Measurements from ENCODE around the gene ITPRIPL2.

The ITPRIPL2 gene

GRCh38 chr16:19123535-19124178 lies 9.9 kb downstream of the ITPRIPL2 start:
- DNase-seq = no peak

GRCh38 chr16:19126300-19126699 lies 12.5 kb downstream of the ITPRIPL2 start:
- no peak for DNase-seq

- peak; percentile 75 for DNase-seq
Measured at GRCh38 chr16:19127205-19127604, 13.4 kb downstream of the ITPRIPL2 start.

GRCh38 chr16:19127674-19128131 lies 13.9 kb downstream of the ITPRIPL2 start:
- DNase-seq = peak; percentile 72

- no peak for DNase-seq
Measured at GRCh38 chr16:19128454-19129200, 14.9 kb downstream of the ITPRIPL2 start.

GRCh38 chr16:19130385-19130784 lies 16.6 kb downstream of the ITPRIPL2 start:
- DNase-seq = no peak

GRCh38 chr16:19130852-19131824 lies 17.4 kb downstream of the ITPRIPL2 start:
- peak; percentile 58 for DNase-seq

GRCh38 chr16:19131825-19132218 lies 18.1 kb downstream of the ITPRIPL2 start:
- DNase-seq = no peak

- DNase-seq = no peak
Measured at GRCh38 chr16:19132255-19132654, 18.5 kb downstream of the ITPRIPL2 start.

- DNase-seq = no peak
Measured at GRCh38 chr16:19132898-19133297, 19.1 kb downstream of the ITPRIPL2 start.

- DNase-seq = no peak
Measured at GRCh38 chr16:19133600-19133999, 19.8 kb downstream of the ITPRIPL2 start.

GRCh38 chr16:19135201-19135842 lies 21.6 kb downstream of the ITPRIPL2 start:
- DNase-seq = no peak

GRCh38 chr16:19135896-19136438 lies 22.2 kb downstream of the ITPRIPL2 start:
- DNase-seq = no peak

- DNase-seq = no peak
Measured at GRCh38 chr16:19136549-19137196, 22.9 kb downstream of the ITPRIPL2 start.

GRCh38 chr16:19137201-19138128 lies 23.7 kb downstream of the ITPRIPL2 start:
- no peak for DNase-seq

GRCh38 chr16:19138601-19139000 lies 24.8 kb downstream of the ITPRIPL2 start:
- no peak for DNase-seq

GRCh38 chr16:19139436-19140091 lies 25.8 kb downstream of the ITPRIPL2 start:
- DNase-seq = no peak

- no peak for DNase-seq
Measured at GRCh38 chr16:19140396-19140795, 26.6 kb downstream of the ITPRIPL2 start.

- no peak for DNase-seq
Measured at GRCh38 chr16:19142939-19143598, 29.3 kb downstream of the ITPRIPL2 start.

GRCh38 chr16:19143599-19143956 lies 29.8 kb downstream of the ITPRIPL2 start:
- no peak for DNase-seq

All from activated CD4-positive, alpha-beta T cell treated with anti-CD3 and anti-CD28 coated beads, Interleukin-2, Interleukin-6, amounts not matched to agents 100 ng/mL and 50 ng/mL, durations not matched to agents 16 hours and 8 hours (primary cell).